OCI-LY7 (cell line): ENCODE measurements around the gene STUM.

Experiments
- EZH2phosphoT487 ChIP-seq: fragments of 200-600 bp; sonication (generic); IDR thresholded peaks from 2 replicates; pipeline ENCODE4 v1.6.1; 2018; ENCODE audit warnings: low read depth, borderline replicate concordance, mild to moderate bottlenecking, mixed run types, antibody characterized with exemption, low read length, moderate library complexity, mixed read lengths
- TF ChIP-seq, protein P1 (sequence below): fragments of 200-600 bp; sonication (generic); conservative IDR thresholded peaks from 2 replicates; pipeline ENCODE4 v1.5.1; 2014; ENCODE audit warnings: mild to moderate bottlenecking, antibody characterized with exemption, low read length, moderate library complexity, mixed read lengths

DNA sequence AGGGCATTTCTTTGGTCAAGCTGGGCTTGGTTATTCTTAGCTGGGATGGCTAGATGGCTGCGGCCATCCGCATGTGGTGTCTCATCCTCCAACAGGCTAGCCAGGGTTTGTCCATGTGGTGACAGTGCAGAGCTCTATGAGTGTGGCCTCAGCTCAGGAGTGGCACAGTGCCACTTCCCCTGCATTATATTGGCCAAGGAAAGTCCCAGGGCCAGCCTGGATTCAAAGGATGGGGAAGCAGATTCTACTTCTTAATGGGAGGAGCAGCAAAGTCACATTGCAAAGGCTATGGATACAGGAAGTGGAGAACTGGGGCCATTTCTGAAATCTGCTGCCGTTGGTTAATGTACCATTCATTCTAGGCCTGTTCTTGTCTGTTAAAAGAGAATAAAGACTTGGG lies 34.4 kb downstream of the STUM start:
- TF ChIP-seq, protein P1, sequence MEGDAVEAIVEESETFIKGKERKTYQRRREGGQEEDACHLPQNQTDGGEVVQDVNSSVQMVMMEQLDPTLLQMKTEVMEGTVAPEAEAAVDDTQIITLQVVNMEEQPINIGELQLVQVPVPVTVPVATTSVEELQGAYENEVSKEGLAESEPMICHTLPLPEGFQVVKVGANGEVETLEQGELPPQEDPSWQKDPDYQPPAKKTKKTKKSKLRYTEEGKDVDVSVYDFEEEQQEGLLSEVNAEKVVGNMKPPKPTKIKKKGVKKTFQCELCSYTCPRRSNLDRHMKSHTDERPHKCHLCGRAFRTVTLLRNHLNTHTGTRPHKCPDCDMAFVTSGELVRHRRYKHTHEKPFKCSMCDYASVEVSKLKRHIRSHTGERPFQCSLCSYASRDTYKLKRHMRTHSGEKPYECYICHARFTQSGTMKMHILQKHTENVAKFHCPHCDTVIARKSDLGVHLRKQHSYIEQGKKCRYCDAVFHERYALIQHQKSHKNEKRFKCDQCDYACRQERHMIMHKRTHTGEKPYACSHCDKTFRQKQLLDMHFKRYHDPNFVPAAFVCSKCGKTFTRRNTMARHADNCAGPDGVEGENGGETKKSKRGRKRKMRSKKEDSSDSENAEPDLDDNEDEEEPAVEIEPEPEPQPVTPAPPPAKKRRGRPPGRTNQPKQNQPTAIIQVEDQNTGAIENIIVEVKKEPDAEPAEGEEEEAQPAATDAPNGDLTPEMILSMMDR = no peak
- no peak for TF ChIP-seq EZH2phosphoT487
